Stimulated activated CD4-positive, alpha-beta T cell treated with anti-CD3 and anti-CD28 coated beads, TNF-alpha, amount 100 ng/mL, for 1 hour (primary cell): ENCODE data around the gene BAIAP2.
"Not testable (repeated sequence)": the region's sequence is repeated elsewhere in the genome, so short reads cannot be mapped to it uniquely, and the experiment has no call there.

ENCODE experiments used
- DNase-seq, 3 donors: peaks; one replicate each; pipeline ENCODE4 v3.0.0-alpha.2; 2020; ENCODE audit warnings: low read depth in 3 of 3, low spot score in 1 of 3

BAIAP2 gene

GRCh38 chr17:81135505-81136278, 100.7 kb downstream of the BAIAP2 start:
- DNase-seq, result no peak

GRCh38 chr17:81136366-81136765, 101.4 kb downstream of the BAIAP2 start:
- no peak for DNase-seq

GRCh38 chr17:81137248-81137647, 102.3 kb downstream of the BAIAP2 start:
- no peak for DNase-seq

DNA sequence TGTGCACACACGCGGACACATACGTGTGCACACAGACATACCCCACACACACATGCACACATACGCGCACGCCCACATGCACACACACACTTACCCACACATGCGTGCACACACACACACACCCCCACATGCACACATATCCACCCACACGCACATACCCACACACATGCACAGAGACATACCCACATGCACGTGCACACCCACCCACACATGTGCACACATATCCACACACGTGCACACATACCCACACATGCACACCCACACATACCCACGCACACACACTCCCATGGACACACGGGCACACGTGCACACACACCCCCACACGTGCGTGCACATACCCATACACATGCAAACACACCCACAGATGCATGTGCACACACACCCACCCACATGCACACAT, 103.1 kb downstream of the BAIAP2 start:
- no peak for DNase-seq

DNA sequence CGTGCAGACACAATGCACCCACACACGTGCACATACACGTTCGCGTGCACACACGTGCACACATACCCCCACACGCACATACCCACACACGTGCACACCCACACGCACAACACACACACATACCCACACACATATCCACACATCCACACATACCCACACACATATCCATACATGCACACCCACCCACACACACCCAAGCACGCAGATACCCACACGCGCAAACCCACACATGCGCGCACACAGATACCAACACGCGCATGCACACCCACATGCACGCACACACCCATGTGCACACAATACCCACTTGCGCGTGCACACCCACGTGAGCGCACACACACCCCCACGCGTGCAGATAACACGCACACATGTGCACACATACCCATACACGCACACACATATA, 103.5 kb downstream of the BAIAP2 start:
- DNase-seq, result no peak

DNA sequence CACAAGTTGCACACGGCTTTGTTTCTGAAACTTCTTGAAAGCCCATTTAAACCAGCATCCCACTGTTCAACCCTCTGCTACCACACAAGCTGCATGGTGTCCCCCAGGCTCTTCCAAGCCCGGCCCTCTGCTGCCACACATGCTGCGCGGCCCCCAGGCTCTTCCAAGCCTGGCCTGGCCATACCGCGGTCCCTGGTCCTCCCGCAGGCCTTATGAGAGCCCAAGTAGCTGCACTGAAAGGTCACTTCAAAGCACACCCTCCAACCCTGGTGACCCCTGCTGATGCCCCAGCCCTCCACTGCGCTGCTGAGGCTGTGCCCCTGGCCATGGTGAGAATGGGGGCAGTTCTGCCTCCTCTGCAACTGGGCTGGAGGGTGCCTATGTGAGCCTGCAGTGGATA, 104.5 kb downstream of the BAIAP2 start:
- DNase-seq, result no peak

DNA sequence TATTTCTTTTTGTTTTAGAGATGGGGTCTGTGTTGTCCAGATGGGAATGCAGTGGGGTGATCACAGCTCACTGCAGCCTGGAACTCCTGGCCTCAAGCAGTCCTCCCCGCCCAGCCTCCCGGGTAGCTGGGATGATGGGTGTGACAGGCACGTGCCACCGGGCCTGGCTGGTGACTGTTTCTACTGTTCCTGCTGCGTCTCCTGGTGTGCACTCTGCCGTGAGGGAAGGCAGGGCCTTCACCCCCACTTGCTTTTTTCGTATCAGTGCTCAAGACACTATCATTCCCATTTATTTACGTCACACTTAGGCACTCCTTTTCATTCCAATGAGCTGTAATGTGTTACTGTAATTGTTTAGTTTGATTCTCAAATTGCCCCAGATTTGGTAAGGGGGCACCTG, 105.1 kb downstream of the BAIAP2 start:
- no peak for DNase-seq

GRCh38 chr17:81140695-81141094, 105.7 kb downstream of the BAIAP2 start:
- no peak for DNase-seq

DNA sequence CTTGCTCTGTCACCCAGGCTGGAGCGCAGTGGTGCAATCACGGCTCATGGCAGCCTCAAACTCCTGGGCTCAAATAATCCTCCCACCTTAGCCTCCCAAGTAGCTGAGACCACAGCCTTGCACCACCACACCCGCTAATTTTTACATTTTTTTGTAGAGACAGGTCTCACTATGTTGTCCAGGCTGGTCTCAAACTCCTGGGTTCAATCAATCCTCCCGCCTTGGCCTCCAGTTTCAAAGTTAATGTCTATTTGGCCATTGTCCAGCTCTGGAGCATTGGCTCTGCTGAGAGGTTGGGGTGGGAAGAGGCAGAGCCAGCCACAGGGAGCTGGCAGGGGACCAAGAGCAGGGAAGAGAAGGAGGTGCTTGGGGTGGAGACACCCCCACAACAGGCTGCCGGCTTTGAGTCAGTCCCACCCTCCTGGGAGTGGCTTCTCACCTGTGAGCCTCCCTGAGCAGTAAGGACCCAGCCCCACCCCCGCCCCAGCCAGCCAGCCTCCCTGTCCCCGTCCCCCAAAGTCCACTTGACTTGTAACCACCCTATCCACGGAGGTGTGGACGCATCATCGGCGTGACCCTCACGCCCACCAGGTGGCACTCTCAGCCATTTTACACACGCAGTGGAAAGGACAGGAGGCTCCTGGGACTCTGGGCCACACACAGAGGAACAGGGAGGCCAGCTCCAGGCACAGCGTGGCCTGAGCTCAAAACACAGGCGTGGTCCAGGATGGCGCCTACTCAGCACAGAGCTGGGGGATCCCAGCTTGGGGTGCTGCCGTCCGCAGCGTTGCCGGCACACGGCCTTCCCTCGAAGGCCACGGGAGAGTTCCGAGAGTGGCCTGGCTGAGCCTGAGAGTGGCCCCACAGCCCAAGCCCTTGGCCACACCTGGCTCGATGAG, 107.6 kb downstream of the BAIAP2 start:
- peak; percentile 17 to 35 (median 19) for DNase-seq

GRCh38 chr17:81143200-81143527, 108.2 kb downstream of the BAIAP2 start:
- DNase-seq, result no peak

DNA sequence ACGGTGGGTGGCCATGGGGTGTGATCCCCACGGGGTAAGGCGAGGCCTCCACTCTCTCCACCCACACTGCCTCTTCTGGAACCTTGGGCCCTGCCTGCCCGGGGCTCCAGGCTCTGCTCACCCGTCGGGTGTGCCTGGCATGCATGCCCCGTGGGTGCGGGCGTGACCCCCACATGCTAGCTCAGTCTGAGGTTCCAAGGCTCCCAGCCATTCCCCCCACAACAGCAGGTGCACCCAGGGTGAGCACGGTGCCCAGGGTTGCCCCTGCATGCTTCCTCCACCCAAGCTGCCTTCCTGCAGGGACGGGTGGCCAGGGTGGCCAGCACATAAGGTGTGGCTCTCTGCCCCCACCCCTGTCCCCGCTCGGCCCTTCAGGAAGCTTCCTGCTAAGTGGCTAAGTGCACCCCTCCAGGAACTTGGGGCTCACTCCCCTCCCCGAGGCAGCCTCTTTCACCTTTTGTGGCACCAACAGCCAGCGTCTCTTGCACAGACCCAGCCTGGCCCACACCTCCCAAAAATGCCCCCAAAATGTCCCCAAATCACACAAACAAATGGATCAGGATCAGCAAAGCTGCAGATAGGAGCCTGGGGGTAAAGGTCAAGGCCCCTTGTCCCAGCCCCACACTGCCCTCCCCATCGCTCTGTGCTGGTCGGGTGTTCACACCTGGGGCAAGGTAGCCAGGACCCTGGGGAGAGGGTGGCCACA, 108.9 kb downstream of the BAIAP2 start:
- DNase-seq, result no peak

DNA sequence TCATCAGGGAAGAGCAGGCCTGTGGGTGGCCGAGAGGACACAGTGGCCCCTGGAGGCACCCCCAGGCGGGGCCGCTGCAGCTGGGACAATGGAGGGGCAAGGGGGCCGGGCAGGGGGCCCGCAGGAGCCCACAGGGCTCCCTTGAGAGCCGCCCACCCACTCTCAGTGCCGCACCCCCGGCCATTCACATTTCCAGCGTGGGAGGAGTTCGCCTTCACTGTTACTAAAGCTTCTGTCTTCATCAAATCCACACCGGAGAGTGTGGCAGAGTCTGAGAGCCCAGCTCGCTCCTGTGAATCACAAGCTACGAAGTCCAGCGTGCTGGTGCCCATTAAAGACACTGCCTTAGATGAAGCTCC, 109.5 kb downstream of the BAIAP2 start:
- DNase-seq, result no peak

- not testable (repeated sequence) for DNase-seq
Measured at GRCh38 chr17:81146208-81146607, 111.3 kb downstream of the BAIAP2 start.

- DNase-seq, result no peak
Measured at GRCh38 chr17:81147701-81148100, 112.8 kb downstream of the BAIAP2 start.

DNA sequence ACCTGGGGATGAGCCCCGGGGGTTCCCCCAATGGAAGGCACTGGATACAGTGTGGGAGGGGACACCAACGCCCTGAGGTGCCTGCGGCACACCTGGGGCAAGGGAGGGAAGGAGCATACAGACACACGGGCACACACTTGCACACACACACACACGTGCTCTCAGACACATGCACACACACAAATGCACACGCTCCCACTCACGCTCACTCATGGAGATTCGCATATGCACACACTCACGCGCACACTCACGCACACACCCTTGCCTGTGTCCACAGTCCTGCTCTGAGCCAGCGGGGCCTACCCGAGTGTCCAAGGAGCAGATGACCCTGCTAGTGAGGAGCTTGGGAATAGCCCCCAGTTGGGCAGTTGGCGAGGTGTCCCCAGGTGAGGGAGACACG, 113.6 kb downstream of the BAIAP2 start:
- DNase-seq, result no peak

GRCh38 chr17:81148986-81149533, 114.1 kb downstream of the BAIAP2 start:
- DNase-seq, result no peak

- DNase-seq, result no peak
Measured at GRCh38 chr17:81150377-81151077, 115.6 kb downstream of the BAIAP2 start.

DNA sequence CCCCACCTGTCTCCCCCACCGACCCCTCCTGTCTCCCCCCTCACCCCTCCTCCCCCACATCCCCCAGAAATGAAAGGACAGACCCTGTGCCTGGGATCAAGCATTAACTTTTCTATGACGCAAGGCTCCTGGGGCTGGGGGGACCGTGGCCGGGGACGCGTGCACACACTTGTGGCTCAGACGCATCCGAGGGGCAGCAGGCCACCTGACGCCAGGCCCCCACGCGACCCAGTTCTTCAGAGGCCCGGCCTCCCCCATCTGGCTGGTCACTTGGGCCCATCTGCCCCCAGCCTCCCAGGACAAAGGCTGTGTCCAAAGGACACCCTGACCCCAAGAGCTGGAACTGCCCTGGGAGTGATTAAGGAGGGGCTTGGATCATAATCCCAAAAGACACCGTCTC, 116.3 kb downstream of the BAIAP2 start:
- no peak for DNase-seq

- no peak for DNase-seq
Measured at GRCh38 chr17:81152288-81152828, 117.4 kb downstream of the BAIAP2 start.

DNA sequence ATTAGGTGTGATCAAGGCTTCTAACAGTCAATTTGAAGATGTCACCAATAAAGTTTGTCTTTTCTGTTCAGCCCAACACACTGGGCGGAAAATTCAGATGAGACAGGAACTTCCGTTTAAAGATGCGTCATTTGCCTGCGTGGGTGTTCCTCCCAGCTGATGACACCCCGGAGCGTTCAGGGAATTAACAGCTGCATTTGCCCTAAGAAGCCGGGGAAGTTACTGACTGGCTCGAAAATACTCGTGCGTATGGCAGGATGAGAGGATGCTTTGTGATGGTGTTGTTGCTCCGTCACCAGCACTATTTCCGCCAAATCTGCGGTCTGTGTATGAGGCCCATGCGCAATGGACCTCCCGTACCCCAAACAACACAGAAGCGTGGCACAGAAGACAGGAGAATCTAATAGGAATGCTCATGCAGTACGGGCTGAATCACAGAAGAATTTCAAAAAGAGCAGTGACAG, 118.4 kb downstream of the BAIAP2 start:
- no peak for DNase-seq

- DNase-seq, result not testable (repeated sequence)
Measured at GRCh38 chr17:81154016-81154415, 119.1 kb downstream of the BAIAP2 start.
